Subcutaneous adipose tissue (tissue), 4 donors: Measurements from ENCODE around the gene MTMR6. TPM values are rescaled to one million over a fixed set of nuclear protein-coding genes. Genes with fewer than 3 reads are reported as not detected.

Experiments used
- total RNA-seq, 4 donors: library from RNA; depleted of rRNA; stranded (reverse); fragments of >200 nt; gene quantifications; one replicate each; pipeline ENCODE4 v1.1.0, GENCODE V29; 2016
- TF ChIP-seq, protein P1 (sequence below): fragments of 450-650 bp; IDR thresholded peaks from one replicate; pipeline ENCODE4 v1.5.1; 2016; ENCODE audit warnings: low read depth, mild to moderate bottlenecking, control low read depth, antibody characterized with exemption, moderate library complexity

MTMR6 gene
- total RNA-seq, 4 donors from 2014 or later = 13.9 to 29.6 (median 23.1) TPM

DNA sequence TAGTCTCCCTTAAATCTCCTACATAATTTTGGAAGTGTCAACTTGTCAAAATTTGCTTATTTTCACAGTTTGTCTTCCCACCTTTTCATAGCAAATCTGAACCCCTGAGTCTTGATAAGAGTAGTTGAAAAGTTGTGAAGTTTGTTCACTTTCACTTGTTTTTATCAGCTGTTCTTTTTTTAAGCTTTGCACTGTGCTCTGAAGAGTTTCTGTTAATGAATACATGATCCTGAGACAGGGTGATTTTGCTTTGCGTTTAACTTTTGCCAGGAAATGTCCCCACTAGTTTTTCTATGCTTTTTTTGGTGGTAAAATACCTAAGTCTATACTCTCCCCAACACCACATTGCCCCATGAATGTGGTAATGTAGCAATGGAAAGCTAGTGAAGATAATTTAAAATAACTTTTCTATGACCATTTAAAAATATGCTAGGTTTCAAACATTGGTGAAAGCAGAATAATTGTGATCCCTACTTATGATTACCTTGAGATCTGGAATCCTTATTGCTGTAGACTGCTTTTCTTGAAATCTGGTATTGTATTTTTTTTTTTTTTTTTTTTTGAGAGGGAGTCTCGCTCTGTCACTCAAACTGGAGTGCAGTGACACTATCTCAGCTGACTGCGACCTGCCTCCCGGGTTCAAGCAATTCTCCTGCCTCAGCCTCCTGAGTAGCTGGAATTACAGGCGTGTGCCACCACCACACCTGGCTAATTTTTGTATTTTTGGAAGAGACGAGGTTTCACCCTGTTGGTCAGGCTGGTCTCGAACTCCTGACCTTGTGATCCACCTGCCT lies 19.6 kb upstream of the MTMR6 start:
- TF ChIP-seq, protein P1, sequence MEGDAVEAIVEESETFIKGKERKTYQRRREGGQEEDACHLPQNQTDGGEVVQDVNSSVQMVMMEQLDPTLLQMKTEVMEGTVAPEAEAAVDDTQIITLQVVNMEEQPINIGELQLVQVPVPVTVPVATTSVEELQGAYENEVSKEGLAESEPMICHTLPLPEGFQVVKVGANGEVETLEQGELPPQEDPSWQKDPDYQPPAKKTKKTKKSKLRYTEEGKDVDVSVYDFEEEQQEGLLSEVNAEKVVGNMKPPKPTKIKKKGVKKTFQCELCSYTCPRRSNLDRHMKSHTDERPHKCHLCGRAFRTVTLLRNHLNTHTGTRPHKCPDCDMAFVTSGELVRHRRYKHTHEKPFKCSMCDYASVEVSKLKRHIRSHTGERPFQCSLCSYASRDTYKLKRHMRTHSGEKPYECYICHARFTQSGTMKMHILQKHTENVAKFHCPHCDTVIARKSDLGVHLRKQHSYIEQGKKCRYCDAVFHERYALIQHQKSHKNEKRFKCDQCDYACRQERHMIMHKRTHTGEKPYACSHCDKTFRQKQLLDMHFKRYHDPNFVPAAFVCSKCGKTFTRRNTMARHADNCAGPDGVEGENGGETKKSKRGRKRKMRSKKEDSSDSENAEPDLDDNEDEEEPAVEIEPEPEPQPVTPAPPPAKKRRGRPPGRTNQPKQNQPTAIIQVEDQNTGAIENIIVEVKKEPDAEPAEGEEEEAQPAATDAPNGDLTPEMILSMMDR = no peak

DNA sequence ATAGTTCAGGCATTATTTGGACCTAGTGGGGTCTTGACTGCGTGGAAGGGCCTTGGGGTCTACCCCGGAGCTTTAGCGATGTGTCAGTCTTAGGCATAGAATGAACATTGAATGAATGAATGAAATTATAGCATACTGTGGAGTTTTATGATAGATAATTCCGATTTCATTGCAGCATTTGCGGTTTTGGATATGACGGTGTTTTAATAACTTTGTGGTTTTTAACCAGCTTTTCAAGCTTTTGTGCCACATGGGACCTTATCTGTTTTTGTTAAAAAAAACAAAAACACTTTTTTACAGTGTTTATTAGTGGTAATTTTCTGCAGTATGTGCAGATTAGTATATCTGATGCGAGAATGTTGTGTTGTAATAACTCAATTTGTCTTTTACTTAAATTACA lies 14.8 kb upstream of the MTMR6 start:
- TF ChIP-seq, protein P1 = no peak

DNA sequence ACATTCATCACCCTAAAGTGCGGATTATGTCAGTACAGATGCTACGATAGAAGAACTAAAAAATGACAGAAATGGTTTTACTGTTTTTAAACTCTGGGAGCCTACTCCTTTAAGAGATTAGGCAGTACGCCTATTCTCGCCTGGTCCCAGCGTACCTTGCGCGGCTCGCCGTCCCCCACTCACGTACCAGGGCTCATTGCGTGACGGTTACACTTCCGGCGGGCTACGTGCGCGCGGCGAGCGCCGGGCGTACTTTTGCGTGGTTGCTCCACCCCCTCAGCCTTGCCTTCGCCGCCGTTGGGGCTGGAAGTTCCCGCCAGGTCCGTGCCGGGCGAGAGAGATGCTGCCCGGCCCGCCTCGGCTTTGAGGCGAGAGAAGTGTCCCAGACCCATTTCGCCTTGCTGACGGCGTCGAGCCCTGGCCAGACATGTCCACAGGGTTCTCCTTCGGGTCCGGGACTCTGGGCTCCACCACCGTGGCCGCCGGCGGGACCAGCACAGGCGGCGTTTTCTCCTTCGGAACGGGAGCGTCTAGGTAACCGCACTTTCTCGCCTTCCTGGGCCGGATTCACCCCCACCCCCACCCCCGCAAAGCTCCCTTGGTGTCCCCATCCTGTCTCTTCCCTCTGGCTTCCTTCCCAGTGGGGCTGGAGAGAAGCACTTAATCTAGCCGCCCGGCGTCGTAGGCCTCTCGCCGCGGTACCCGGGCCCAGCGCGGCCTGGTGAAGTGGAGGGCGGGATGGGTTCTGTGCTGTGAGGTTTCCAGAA lies 14.2 kb upstream of the MTMR6 start, which contains the start of gene NUP58:
NUP58 (plus strand) TSS at position 279 of the 767 bp plus-strand sequence; CDS start at position 428, 149 bp downstream.
- TF ChIP-seq, protein P1 = no peak

- TF ChIP-seq, protein P1 = no peak
Measured at GRCh38 chr13:25300861-25301346, 13.6 kb upstream of the MTMR6 start.

DNA sequence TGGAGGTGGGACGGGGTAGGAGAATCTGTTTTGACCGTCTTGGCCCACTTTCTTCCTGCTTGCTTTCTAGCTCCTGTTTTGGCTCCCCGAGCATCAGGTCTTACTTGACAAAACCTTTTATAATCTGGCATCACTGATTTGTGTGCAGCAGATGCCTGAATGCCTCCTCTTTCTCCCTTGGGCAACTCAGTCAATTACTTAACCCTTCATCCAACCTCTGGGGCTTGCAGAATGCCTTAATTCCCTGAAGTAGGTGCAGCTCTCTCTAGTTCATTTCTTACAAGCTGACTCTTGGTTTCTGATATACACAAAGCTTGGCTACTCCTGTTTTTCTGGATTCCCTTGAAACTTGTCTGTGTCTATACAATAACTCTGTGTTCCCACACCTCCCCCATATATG lies 8.4 kb upstream of the MTMR6 start:
- TF ChIP-seq, protein P1 = no peak

- TF ChIP-seq, protein P1 = no peak
Measured at GRCh38 chr13:25295228-25295627, 7.9 kb upstream of the MTMR6 start.

GRCh38 chr13:25292301-25292700 lies 5.0 kb upstream of the MTMR6 start:
- TF ChIP-seq, protein P1 = no peak
